WERI-Rb-1 (cell line): Measurements from ENCODE around the gene SRPX2.

Experiments
- DNase-seq: peaks from one replicate; pipeline ENCODE4 v3.0.0-alpha.2; 2020
- H3K27ac ChIP-seq: fragments of 250-450 bp; sonication (Bioruptor Pico); 2 replicates; pipeline ENCODE4 v1.5.1; 2020; ENCODE audit warnings: mild to moderate bottlenecking, moderate library complexity
- H3K27me3 ChIP-seq: fragments of 250-450 bp; sonication (Bioruptor Pico); 2 replicates; pipeline ENCODE4 v1.5.1; 2021; ENCODE audit warnings: mild to moderate bottlenecking, low read depth, moderate library complexity; ENCODE audit not compliant: insufficient read depth, severe bottlenecking
- H3K36me3 ChIP-seq: fragments of 250-450 bp; sonication (Bioruptor Pico); 2 replicates; pipeline ENCODE4 v1.5.1; 2020; ENCODE audit warnings: mild to moderate bottlenecking, moderate library complexity
- H3K4me3 ChIP-seq: 2 replicates; pipeline ENCODE4 v1.5.1; 2011; ENCODE audit warnings: low read depth, mild to moderate bottlenecking, control low read depth, low read length
- H3K9me3 ChIP-seq: fragments of 250-450 bp; sonication (Bioruptor Pico); 2 replicates; pipeline ENCODE4 v1.5.1; 2021; ENCODE audit warnings: mild to moderate bottlenecking, moderate library complexity; ENCODE audit not compliant: severe bottlenecking
- CTCF ChIP-seq: IDR thresholded peaks from 2 replicates; pipeline ENCODE4 v1.5.1; 2011; ENCODE audit warnings: low read depth, mild to moderate bottlenecking, control low read depth, inconsistent platforms, low read length

SRPX2 gene

GRCh38 chrX:100687546-100687945 lies 43.5 kb downstream of the SRPX2 start:
- Histone ChIP-seq H3K27me3 (peaks cover 8% of the 10 kb centered on the region), H3K9me3 (no peaks in the 10 kb centered on the region), H3K4me3 (no peak overlapping the region), H3K36me3 (peaks cover 30% of the 10 kb centered on the region), H3K27ac (no peak overlapping the region)
- no peak for DNase-seq
- no peak for TF ChIP-seq CTCF

DNA sequence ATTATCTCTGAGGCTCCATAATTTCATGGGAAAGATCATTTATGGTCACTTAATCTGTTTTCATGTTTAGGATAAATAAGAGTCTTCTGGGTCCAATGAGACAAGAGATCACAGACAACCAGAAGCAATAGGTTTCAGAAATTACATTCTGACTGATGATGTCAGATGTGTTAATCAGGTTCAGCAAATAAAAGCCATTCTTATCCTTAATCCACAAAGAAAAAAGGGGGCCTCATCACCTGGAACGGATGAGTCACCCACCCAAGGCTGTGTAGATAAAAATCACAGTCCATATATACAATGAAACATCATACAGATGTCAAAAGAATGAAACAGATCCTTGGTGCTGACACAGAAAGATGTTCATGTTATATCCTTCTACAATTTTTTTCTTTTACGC lies 51.3 kb downstream of the SRPX2 start:
- Histone ChIP-seq H3K27ac (peak overlapping the region; percentile 84), H3K9me3 (no peaks in the 10 kb centered on the region), H3K4me3 (no peak overlapping the region; the same call in 1 of the 2 replicates), H3K36me3 (peaks cover 23% of the 10 kb centered on the region), H3K27me3 (peaks cover 4% of the 10 kb centered on the region)
- DNase-seq = peak; percentile 20
- TF ChIP-seq CTCF = no peak

DNA sequence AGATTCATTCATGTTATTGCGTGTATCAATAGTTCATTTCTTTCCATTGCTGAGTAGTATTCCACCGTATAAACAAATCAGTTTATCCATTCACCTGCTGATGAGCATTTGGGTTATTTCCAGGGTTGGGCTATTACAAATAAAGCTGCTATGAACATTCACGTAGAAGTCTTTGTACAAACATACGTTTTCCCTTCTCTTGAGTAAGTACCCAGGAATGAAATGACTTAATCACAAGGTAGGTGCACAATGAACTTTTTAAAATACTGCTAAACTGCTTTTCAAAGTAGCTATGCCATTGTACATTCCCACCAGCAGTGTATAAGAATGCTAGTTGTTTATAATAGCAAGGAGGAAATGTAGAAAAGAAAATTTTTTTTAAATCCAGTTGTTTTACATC lies 52.0 kb downstream of the SRPX2 start:
- peaks cover 4% of the 10 kb centered on the region for H3K27me3 ChIP-seq

DNA sequence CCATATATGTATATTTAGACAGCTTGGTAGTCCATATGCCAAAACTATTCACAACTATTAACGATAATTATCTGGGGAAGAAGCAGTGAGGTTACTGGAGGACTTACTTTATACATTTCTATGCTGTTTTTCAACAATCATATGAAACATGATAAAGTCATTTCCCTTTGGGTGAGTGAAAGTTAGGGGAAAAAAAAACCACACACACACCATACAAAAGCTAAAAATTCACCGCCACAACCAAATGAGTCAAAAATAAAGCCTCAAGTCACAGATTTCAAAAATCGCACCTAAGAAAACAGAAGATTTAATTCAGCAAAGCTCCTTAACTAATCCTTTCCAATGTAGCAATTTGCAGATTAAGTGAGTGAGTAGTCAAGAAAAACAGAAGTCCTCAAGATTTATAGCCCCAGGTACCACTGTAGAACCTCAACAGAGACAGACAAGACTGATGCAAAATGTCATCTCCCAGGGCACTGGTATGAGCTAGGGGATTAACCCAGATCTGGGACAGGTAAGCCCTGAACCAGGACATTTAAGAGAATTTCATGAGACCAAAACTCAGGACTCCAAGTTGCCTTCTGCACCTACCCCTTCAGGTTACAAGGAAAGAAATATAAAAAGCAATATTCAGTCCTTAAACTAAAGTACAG lies 52.8 kb downstream of the SRPX2 start:
- Histone ChIP-seq H3K9me3 (no peaks in the 10 kb centered on the region), H3K36me3 (peaks cover 31% of the 10 kb centered on the region), H3K27me3 (peaks cover 4% of the 10 kb centered on the region), H3K4me3 (0 out of 2 replicates have a peak overlapping the region, but pooled peaks have one; percentile 19), H3K27ac (peak overlapping the region; percentile 84)
- peak; percentile 46 for DNase-seq
- no peak for TF ChIP-seq CTCF

More for the DNA sequence above, 52.0 kb downstream of the SRPX2 start:
- no peak for TF ChIP-seq CTCF
- H3K27ac ChIP-seq = peak overlapping the region; percentile 84
- H3K4me3 ChIP-seq = no peak overlapping the region
- H3K36me3 ChIP-seq = peaks cover 24% of the 10 kb centered on the region
- no peaks in the 10 kb centered on the region for H3K9me3 ChIP-seq
- DNase-seq = no peak

GRCh38 chrX:100698551-100698950 lies 54.6 kb downstream of the SRPX2 start:
- DNase-seq = no peak
- no peaks in the 10 kb centered on the region for H3K9me3 ChIP-seq
- TF ChIP-seq CTCF = no peak
- peaks cover 31% of the 10 kb centered on the region for H3K36me3 ChIP-seq
- no peak overlapping the region for H3K4me3 ChIP-seq
- no peak overlapping the region; the same call in 1 of the 2 replicates for H3K27ac ChIP-seq
- peaks cover 3% of the 10 kb centered on the region for H3K27me3 ChIP-seq

DNA sequence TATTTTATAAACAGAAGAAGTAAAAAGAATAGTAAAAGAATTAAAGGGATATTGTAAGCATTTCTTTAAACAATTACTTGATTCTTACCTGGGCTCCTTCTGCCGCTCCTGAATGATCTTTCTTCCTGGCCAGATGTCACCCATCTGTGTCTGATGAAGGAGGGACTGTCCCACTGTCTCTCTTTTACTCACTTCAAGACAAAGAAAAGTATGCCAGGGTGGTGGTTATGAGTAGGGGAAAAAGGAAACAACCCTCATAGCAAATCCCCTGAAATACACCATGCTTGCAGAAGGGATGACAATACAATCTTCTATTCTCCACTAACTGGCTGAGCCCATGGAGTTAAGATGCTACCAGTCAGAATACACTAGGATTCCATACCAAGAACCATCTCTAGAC lies 56.8 kb downstream of the SRPX2 start:
- Histone ChIP-seq H3K27me3 (peaks cover 3% of the 10 kb centered on the region), H3K27ac (no peak overlapping the region), H3K4me3 (no peak overlapping the region), H3K9me3 (no peaks in the 10 kb centered on the region), H3K36me3 (peaks cover 30% of the 10 kb centered on the region)
- TF ChIP-seq CTCF = no peak
- no peak for DNase-seq
